Heart left ventricle (tissue), 13 donors: ENCODE data around the gene STK24.

ENCODE experiments used
- CTCF ChIP-seq, 12 donors: fragments of 200-600 bp; sonication (generic) in 4 of 12; IDR thresholded peaks; one replicate each; pipeline versions ENCODE4 v1.5.0 to v1.8.0; 2018 to 2022; ENCODE audit warnings: antibody characterized with exemption in 12 of 12, mild to moderate bottlenecking in 5 of 12
- POLR2A ChIP-seq, 2 donors: fragments of 450-650 bp; IDR thresholded peaks; one replicate each; pipeline ENCODE4 v1.6.1; 2017; ENCODE audit warnings: antibody characterized with exemption in 2 of 2, mild to moderate bottlenecking in 2 of 2, moderate library complexity in 2 of 2
- donor health status: ischemic (EF 13 %, LVEDD 7.1; RV severe dilation, severe dysfunction).
- donor health status: DM: no; HTN: yes; CAD: no.
- donor health status: DM: no; HTN: no; CAD: no.
- donor health status: ischemic (EF 25% LVEDD 6.9; RV normal size, moderate dysfunction).
- donor health status: ischemic (EF 25% LVEDD 5.7; RV mildly dilated, moderate dysfunction).
- donor health status: ischemic (EF 35%, LVEDD 5.7; RV mildly dilated, moderate dysfunction).
- donor health status: nonischemic (EF 11% LVEDD 7.7; RV severe dilation, severe dysfunction).
- donor health status: DM: yes; HTN: yes; CAD: no.
- donor health status: PGD.
- donor health status: ischemic (EF 29% LVEDD 5.4; RV normal size, mild dysfunction).
- donor health status: nonischemic (EF 23%, LVEDD 6.1; RV moderate dilation, normal function).

GRCh38 chr13:98541191-98541590 lies 35.7 kb downstream of the STK24 start:
- no peak for TF ChIP-seq POLR2A (IDR thresholded peaks at IDR 0.05)
- TF ChIP-seq CTCF (IDR thresholded peaks at IDR 0.05): no peak
